Stimulated activated CD4-positive, alpha-beta T cell treated with anti-CD3 and anti-CD28 coated beads, Interleukin-1b, Interleukin-23, amount 100 ng/mL, for 1 hour (primary cell): ENCODE data around the gene INPP4B.
"Not testable (repeated sequence)": the region's sequence is repeated elsewhere in the genome, so short reads cannot be mapped to it uniquely, and the experiment has no call there.

ENCODE experiments used
- DNase-seq, 2 donors: peaks; one replicate each; pipeline ENCODE4 v3.0.0-alpha.2; 2020; ENCODE audit warnings: low read depth in 2 of 2

INPP4B gene

DNA sequence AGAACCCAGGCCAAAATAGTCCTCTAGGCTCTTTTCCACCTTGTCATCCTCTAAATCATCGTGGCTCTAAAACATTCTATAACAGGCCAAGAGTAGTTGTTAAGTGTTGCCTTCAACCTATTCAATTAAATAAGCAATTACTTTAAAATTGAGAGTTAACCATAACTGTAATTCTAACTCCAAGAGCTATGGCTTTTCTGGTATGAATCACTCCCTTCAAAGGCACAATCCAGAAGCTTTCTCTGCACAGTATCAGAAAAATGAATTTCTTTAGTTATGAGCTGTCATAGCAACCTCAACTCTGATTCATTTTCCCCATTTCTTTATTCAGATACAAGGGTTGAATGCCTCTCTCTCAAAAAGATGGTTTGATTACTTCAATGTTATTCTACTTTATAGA lies 21.7 kb downstream of the INPP4B start:
- no peak for DNase-seq

DNA sequence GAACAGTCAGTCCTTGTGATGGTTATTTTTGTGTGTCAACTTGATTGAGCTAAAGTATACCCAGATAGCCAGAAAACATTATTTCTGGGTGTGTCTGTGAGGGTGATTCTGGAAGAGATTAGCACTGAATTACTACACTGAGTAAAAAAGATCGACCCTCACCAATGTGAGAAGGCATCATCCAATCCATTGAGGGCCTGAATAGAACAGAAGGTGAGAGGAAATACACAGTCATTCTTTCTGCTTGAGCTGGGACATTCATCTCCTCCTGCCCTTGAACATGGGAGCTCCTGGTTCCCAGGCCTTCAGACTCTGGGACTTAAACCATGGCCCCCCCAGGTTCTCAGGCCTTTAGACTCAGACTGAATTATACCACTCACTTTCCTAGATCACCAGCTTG lies 22.3 kb downstream of the INPP4B start:
- no peak for DNase-seq

DNA sequence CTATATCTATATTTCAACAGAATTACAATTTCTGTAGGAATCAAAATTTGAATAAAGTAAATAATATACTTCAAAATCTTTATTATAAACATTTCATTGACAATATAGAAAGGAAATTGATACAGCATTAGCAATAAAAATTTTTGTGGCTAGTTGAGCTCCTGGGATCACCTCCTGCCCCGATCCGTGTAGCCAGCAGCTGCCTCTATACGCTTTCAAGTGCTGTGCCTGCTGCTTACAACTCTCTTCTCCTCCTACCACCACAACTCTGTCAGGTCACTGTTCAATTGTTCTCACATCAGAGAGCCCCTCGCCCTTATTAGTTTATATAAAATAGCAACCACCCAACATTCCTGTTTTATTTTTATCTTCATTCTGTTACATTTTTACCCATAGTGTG lies 27.6 kb downstream of the INPP4B start:
- no peak for DNase-seq

DNA sequence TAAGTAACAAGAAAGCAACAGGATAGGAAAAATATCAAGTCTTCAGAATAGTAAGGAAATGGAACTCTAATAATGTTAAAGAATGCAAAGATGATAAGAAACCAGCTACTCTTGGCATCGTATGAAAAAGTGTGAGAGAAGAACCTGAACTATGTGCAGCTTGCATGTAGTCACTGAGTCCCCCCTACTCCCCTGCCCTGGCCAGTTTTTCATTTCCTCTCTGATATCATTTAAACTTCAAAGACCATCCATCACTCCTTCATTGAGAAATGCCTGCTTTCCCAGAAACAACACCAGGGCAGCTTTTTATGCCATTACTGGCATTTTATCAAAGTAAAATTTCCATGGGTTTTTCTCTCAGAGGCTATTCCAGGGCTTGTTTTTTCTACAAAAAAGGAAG lies 28.1 kb downstream of the INPP4B start:
- DNase-seq: no peak

DNA sequence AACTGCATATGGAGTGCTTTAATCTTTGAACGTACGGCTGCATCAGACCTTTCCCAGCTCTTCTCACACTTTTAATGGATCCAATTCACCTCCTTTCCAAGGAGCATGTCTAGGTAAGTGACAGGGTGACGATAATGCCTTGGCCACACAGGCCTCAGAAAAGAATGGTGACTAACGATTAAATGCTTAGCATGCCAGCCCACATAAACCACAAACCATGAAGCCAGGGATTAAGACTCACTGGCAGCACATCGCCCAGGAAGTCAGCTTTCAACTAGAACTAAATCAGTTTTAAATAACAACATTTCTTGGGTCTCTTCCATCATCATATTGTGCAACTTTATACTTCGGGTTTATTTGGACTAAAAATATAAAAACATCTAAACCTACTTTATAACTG lies 28.7 kb downstream of the INPP4B start:
- DNase-seq: no peak

DNA sequence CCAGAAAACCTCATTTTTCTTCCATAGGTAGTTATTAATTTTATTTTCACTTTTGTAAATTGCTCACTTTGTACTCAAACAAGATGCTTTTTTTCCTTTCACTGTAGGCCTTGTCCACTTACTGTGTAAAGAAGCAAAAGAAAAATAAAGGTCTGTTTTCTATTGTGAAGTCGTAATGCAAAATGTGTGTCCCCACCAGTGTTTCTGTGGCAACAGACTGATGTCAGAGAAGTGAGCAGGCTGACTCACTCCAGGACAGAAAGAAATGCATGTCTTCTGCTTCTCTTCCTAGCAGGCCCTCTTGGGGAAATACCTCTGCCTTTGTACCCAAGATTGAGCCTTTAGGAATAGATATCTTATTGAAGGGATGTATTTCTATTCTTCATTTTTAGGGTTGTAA lies 30.3 kb downstream of the INPP4B start:
- no peak for DNase-seq

DNA sequence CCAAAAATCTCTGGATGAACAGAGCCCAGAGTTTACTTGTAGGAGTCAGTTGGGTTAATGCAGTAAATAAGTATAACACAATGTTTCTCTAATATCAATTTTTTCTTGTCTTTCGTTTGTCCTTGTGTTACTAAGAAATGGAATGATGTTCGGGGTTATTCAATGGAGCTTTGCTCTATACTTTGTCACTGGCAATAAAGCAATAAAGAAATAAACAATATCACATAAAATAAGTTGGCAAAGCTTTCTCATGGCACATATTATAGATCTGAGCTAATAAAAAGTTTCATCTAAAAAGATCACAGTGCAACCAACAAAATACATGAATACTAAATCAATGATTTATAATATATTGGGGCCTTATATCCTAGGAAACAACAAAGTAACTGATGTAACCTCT lies 32.7 kb downstream of the INPP4B start:
- DNase-seq: no peak

DNA sequence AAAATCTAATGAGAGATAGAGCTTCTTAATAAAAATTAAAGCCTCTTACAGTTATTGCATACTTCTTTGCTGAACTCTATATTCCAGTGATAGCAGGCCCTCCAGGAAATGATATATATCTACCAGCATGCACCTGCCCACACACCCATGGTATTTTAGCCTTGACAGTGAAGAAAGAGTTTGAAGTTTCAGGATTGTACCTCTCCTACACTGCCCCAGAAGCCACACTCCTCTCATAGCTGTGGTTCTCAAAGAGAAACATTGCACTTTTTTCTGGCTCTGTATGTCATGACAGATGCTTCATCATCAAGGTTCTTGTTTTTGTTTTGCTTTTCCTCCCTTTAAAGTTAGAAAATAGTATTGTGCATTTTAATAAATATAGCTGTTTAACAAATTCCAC lies 34.0 kb downstream of the INPP4B start:
- DNase-seq: no peak

DNA sequence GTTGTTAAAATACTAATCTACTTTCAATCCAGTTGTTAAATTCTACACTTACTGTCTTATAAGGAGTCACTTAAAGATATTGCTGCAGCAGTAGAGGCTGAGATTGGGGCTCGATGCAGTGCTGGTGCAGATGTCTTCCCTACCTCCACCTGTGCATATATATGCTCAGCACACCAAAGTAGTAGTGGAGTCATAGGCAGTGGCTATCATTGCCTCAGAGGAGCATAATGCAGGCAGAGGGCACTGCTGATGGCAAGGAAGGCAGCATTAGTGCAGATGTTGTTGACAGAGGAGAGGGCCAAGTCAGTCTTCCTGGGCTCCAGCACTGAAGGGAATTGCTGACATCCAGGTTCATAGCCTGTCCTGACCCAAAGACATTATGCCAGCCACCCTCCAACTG lies 35.1 kb downstream of the INPP4B start:
- DNase-seq: no peak

DNA sequence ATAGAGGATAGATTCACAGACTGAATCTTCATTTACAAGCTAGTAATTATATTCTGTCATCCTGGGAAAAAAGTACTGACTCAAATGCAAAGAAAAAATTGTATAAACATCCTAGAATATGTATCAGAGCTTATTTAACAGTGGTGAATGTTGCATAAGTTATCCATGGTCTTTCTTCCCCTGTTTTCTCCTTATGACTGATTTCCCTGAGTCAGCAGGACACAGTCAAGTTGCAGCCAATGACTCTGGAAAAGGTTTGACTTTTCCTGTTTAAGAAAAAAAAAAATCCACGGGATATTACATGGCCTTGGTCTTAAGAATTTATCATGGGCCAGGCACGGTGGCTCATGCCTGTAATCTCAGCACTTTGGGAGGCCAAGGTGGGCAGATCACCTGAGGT lies 36.5 kb downstream of the INPP4B start:
- DNase-seq: no peak

DNA sequence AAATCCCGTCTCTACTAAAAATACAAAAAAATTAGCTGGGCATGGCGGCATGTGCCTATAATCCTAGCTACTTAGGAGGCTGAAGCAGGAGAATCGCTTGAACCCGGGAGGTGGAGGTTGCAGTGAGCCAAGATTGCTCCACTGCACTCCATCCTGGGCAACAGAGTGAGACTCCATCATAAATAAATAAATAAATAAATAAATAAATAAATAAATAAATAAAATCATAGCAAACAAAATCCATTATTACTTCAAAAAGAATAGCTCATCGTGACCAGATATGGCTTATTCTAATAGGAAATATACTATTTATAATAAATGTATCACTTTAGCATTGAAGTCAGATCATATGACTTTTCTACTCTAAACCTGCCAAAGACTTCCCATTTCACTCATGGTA lies 42.2 kb downstream of the INPP4B start:
- DNase-seq: not testable (repeated sequence)

DNA sequence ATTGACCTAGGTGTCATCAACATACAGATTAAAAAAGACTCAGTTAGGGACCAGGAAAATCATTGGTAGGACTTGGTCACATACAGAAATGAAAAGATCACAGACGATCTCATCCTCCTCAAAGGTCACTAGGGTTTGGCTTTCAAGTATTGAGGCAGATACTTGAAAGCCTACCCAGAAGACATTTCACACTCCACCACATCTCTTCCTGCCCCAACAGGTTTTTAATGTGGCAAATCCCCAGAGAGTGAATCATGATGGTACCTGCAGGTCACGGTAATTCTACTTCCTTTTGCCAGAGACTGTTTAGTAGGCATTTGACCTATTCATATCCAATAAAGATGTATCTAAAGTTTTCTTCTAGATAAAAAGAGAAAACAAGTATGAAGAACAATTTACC lies 44.1 kb downstream of the INPP4B start:
- no peak for DNase-seq

DNA sequence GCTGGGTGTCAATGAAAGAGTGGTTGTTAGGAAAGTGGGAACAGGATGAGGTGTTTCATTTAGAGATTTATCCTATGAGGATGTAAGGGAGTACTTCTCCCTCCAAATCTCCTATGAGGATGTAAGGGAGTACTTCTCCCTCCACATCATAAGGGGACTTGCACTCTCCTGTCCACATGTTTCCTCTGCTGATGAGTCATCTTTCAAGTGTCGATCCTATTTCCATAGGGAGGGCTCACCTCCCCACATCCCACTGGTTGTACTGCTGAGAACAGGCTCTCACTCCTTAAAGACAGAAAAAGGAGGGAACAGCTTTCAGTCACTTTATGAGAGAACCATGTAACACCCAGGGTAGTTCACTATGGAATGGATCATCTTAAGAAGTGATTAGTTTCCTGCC lies 65.0 kb downstream of the INPP4B start:
- DNase-seq: no peak

DNA sequence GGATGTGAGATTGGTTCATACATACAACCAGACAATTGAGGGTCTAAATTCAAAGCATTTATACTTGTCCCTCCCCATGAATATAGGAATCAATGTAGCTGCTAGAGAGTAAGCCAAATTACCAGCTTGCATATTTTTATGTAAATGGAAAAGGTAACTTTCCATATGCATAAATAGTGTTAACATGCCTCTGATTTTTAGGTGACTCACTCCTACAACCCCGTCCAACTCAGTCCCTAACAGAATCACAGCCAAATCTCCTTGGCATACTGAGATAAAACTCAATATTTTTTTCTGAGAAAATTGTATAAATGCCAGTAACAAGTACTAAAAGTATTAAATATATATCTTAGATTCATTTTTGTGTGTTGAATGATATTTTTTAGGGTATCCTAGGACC lies 67.2 kb downstream of the INPP4B start:
- no peak for DNase-seq

DNA sequence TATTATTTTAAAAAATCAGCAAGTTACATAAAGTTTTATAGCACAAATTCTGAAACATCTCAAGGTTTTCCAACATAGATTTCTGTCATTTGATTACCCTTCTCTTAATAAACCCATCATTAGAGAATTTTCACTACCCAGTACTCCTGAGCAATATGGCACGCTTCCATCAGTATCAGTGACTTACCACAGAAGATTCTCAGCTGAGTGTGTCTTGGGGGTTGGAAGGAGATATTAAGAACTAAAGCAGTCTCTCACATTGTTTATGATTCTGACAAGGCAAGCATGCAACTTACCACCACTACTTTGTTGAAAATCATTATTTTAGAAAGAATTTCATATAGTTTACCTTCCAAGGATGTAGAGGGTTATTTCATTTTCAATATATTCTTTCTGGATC lies 67.7 kb downstream of the INPP4B start:
- no peak for DNase-seq

DNA sequence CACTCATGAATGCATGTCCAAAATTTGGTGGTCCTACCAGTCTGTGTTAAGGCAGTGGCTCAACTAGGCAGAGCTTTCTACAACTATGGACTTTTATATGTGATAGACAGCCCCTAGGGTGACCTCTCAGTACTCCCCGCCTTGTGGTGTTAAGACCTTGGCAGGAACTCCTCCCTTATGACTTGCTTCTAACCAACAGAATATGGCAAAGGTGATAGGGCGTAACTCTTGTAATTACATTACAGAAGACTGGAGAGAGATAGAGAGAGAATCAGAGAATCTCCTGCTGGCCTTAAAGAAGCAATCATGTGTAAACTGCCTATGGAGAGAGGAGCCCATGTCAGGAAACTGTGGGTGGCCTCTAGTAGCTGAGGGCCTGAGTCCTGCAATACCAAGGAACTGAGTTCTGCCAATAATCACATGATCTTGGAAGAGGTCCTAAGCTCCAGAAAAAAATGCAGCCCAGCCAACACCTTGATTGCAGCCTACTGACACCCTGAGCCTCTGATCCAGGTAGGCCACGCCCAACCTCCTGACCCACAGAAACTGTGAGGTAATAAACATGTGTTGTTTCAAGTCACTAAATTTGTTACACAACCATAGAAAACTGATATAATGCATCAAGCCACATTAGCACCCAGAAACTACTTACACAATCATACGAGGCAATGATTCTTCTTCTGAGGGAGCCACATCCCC lies 68.9 kb downstream of the INPP4B start:
- DNase-seq: no peak

DNA sequence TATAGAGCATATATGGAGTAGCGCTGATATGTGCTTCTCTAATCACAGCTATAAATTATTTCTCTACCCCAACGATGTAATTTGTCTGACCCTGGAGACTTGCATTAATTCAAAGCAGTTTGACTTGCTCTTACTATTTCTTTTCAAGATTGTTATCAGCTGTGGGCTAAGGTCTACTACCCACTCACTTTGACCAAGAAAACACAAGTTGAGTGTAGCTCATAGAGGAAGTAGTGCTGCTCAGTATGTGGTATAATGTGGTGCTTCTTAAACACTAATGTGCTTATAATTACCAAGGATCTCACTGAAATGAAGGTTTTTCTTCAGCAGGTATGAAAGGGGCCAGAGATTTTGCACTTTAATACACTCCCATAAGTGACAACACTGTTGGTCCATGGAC lies 70.1 kb downstream of the INPP4B start:
- DNase-seq: no peak

DNA sequence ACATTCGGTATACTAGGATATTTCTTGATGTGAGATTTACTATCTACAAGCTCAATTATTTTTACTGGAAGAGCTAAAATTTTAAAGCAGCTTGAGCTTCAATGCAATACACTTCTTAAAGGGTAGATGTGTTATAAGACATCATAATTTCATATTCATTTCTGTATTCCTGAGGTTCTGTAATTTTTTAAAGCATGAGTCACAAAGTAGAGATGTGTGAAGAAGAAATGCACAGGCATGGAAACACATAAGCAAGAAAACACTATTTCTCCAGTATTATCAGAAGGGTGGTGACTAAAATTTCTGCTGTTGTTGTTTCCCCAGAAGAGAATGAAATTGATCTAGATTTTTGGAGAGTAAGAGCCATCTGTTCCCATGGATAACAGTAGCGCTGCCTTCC lies 72.6 kb downstream of the INPP4B start:
- no peak for DNase-seq

DNA sequence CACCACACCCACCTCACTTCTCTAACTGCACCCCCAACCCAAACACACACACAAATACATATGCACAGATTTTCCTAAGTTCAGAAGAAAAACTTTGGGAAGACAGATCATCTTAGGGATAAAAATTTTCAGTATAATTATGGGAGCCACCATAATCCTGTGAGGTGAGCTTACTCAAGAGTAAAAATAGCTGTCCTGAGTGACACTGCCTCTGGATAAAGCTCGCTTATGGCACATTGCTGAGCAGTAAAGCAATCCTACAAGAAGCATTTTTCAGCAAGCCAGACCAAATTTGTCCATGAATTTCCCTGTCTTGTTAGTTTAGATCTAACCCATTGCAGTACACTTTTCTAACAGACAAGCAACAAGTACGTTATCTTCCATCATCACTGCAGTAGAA lies 83.8 kb downstream of the INPP4B start:
- DNase-seq: no peak

DNA sequence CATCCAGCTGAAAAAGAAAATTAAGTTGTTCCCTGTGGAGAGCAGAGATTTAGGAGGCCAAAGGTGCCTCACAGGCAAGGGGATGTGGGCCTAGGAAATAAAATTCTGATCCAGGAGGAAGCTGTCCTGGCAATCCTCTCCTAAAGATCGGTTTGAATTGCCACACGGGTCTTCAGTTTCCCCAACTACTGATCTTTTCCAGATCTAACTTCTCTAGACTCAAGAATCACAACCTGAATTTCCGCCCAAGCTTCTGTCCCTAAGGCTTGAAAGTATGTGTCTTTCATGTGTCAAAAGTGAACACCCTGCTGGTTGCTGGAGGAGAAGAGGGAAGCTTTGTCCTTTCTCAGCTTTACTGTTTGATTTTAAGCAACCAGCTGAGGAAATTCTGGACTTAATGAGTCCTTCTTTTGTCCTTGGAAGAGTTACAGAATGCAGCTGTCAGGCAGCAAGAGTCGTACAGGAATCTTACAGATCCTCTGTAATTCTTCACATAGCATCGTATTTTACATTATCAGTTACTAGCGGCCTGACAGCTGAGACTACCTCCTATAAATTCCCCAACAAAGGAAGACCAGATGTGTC lies 93.8 kb downstream of the INPP4B start:
- DNase-seq: no peak

DNA sequence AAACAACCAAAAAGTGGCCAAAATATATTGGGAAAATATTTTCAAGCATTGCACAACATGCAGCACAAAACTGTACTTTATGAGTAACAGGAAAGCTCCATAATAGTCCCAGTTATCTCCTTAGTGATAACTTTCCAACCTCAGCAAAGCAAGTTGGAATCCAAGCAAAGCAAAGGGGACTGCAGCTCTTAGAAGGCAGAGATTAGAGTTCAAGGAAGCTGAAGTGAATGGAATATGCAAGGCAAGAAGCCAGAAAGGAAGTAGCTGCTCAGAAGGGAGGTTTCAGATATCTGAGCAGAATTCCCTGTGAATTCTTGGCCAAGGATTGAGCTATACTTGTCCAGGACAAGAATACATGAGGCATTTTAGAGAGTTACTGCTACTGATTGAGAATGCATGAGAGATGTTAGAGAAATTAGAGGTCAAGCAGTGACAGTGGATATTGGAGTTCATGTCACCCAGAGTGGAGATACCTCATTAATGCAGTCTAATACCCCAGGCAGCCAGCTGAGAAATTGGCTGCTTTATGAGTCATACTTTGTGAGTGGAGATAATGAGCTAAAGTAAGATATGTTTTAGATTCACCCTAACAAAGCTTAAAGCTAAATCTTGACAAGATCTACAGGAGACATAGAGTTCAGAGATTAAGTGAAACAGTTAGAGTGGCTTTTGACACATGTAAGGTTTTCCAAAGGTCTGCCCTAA lies 102.8 kb downstream of the INPP4B start:
- no peak for DNase-seq

DNA sequence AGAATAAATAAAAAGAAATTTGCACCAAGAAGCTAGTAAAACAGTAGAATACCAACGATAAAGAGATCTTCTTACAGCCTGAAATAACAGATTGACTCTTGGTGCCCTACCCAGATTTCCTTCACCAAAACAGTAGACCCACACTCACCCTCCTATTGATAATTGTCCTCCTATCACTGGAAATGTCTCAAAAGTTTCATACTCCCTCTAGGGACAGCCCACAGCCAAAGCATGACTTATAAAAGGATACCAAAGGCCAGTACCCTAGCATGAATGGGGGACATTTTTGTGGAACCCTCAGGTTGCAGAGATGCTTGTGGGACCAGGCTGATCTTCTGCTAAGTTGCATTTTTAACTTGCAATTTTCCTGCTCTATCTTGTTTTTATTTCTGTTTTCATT lies 104.1 kb downstream of the INPP4B start:
- no peak for DNase-seq

DNA sequence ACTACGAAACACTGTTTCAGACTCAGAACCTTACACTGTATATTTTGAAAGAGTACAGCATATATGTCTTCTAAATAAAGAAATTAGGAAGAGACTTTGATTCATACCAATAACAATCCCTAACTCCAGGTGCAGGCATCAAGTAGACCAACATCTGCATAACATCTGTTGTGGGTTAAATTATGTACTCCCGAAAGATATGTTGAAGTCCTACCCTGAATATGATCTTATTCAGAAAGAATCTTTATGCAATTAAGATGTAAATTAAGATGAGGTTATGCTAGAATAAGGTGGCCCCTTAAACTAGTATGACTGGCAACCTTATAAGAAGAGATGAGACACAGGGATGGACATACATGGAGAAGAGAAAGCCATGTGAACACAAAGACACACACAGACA lies 117.9 kb downstream of the INPP4B start:
- no peak for DNase-seq

DNA sequence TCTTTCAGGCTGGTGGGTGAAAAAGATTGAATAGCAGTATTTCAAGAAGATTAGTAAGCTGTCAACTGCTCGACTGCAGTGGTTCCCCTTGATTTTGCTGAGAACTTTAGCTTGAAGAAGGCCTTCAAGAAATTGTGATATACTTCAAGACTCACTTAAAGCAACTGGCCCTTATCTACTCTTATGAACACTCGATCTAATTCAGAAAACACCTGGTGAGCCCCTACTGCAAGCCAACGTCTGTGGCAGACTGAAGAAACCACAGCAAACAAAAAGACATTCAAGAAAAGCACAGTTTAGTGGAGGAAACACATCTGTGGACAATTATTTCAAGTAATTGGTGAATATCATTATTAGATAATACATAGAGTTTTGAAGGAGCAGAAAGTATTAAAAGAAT lies 119.0 kb downstream of the INPP4B start:
- DNase-seq: no peak
